GM12872 (cell line): ENCODE data around the gene ALOX5AP.

ENCODE experiments used
- TF ChIP-seq, protein P1 (sequence below): IDR thresholded peaks from 3 replicates; pipeline ENCODE4 v1.5.1; 2011; ENCODE audit warnings: low read depth, mild to moderate bottlenecking, low read length, moderate library complexity; ENCODE audit not compliant: insufficient read depth

The ALOX5AP gene

DNA sequence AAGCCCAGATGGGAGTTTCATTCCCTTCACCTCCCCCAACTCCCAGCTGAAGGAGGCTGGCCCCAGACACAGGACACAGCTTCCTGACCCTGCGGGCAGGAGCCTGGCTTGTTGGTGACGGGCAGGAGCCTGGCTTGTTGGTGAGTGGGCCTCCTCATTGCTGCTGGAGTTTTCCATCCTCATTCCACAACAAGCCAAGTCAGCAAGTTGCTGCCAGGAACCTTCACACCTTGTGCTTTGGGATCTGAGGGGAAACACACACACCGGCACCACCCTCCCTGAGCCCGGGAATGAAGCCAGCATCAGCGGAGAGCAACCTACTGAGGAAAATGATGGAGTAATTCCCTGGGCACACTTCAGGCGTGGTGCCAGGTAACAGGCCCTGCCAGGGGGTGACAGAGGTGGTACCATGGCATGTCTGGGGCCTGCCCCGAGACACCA is 74.9 kb downstream of the ALOX5AP start:
- TF ChIP-seq, protein P1, sequence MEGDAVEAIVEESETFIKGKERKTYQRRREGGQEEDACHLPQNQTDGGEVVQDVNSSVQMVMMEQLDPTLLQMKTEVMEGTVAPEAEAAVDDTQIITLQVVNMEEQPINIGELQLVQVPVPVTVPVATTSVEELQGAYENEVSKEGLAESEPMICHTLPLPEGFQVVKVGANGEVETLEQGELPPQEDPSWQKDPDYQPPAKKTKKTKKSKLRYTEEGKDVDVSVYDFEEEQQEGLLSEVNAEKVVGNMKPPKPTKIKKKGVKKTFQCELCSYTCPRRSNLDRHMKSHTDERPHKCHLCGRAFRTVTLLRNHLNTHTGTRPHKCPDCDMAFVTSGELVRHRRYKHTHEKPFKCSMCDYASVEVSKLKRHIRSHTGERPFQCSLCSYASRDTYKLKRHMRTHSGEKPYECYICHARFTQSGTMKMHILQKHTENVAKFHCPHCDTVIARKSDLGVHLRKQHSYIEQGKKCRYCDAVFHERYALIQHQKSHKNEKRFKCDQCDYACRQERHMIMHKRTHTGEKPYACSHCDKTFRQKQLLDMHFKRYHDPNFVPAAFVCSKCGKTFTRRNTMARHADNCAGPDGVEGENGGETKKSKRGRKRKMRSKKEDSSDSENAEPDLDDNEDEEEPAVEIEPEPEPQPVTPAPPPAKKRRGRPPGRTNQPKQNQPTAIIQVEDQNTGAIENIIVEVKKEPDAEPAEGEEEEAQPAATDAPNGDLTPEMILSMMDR, result no peak

DNA sequence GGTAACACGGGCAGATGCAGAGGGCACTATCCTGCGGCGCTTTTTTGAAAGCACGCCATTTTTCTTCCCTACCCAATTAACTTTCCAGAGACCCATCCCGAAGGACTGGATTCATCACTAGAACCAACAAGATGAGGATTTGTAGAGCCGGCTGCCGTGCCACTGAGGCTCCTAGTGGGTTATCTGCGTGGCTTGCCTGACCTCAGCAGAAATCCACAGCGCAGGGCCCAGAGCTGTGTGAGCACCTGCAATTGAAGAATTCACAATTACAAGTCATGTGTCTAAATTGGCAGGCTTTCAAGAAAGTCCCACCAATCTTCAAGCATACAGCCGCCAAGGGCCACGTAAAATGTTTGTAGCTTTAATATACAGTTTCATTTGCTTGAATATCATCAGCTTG is 75.5 kb downstream of the ALOX5AP start:
- TF ChIP-seq, protein P1, result no peak
